ENCODE measurements around the gene SHROOM4.

The SHROOM4 gene

GRCh38 chrX:50765986-50766385, 48.0 kb downstream of the SHROOM4 start:
- H4K20me1 ChIP-seq (ENCODE audit: insufficient read depth, low read length): no peaks in the 10 kb centered on the region
- no peak overlapping the region for H3K27ac ChIP-seq (ENCODE audit: low read length)
- H2AFZ ChIP-seq (ENCODE audit: low read depth, low read length): no peak overlapping the region
- H3K9ac ChIP-seq (ENCODE audit: low read depth, low read length): no peak overlapping the region
- DNase-seq (no peak), ATAC-seq (ENCODE audit: insufficient read depth, low read depth) (no peak)
- TF ChIP-seq EZH2 (IDR thresholded peaks at IDR 0.05; ENCODE audit: borderline replicate concordance, low read depth, low read length, severe bottlenecking): no peak
- TF ChIP-seq, protein P1, sequence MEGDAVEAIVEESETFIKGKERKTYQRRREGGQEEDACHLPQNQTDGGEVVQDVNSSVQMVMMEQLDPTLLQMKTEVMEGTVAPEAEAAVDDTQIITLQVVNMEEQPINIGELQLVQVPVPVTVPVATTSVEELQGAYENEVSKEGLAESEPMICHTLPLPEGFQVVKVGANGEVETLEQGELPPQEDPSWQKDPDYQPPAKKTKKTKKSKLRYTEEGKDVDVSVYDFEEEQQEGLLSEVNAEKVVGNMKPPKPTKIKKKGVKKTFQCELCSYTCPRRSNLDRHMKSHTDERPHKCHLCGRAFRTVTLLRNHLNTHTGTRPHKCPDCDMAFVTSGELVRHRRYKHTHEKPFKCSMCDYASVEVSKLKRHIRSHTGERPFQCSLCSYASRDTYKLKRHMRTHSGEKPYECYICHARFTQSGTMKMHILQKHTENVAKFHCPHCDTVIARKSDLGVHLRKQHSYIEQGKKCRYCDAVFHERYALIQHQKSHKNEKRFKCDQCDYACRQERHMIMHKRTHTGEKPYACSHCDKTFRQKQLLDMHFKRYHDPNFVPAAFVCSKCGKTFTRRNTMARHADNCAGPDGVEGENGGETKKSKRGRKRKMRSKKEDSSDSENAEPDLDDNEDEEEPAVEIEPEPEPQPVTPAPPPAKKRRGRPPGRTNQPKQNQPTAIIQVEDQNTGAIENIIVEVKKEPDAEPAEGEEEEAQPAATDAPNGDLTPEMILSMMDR (IDR thresholded peaks at IDR 0.05; ENCODE audit: borderline replicate concordance, extremely low read depth, low read length, poor library complexity, severe bottlenecking): no peak
- H3K79me2 ChIP-seq (ENCODE audit: insufficient read depth, low read length): no peaks in the 10 kb centered on the region
- H3K27me3 ChIP-seq (ENCODE audit: insufficient read depth, low read length, poor library complexity): no peaks in the 10 kb centered on the region
- H3K9me3 ChIP-seq (ENCODE audit: insufficient read depth, low read length, severe bottlenecking): no peaks in the 10 kb centered on the region
- no peak overlapping the region for H3K4me3 ChIP-seq (ENCODE audit: low read depth in 1 of 2, low read length in 2 of 2)
- no peak overlapping the region for H3K4me2 ChIP-seq (ENCODE audit: insufficient read depth, low read length)
- no peaks in the 10 kb centered on the region for H3K36me3 ChIP-seq (ENCODE audit: insufficient read depth, low read length)
- no peaks in the 10 kb centered on the region for H3K4me1 ChIP-seq (ENCODE audit: insufficient read depth, low read length)

GRCh38 chrX:50762578-50762977, 51.4 kb downstream of the SHROOM4 start:
- Histone ChIP-seq H3K4me2 (ENCODE audit: insufficient read depth, low read length) (no peak overlapping the region), H3K27ac (ENCODE audit: low read length) (no peak overlapping the region), H3K4me1 (ENCODE audit: insufficient read depth, low read length) (no peaks in the 10 kb centered on the region), H3K79me2 (ENCODE audit: insufficient read depth, low read length) (no peaks in the 10 kb centered on the region), H4K20me1 (ENCODE audit: insufficient read depth, low read length) (no peaks in the 10 kb centered on the region), H3K9ac (ENCODE audit: low read depth, low read length) (no peak overlapping the region), H2AFZ (ENCODE audit: low read depth, low read length) (no peak overlapping the region), H3K9me3 (ENCODE audit: insufficient read depth, low read length, severe bottlenecking) (no peaks in the 10 kb centered on the region), H3K36me3 (ENCODE audit: insufficient read depth, low read length) (no peaks in the 10 kb centered on the region), H3K4me3 (ENCODE audit: low read depth in 1 of 2, low read length in 2 of 2) (no peak overlapping the region), H3K27me3 (ENCODE audit: insufficient read depth, low read length, poor library complexity) (no peaks in the 10 kb centered on the region)
- ATAC-seq (ENCODE audit: insufficient read depth, low read depth) (no peak), DNase-seq (no peak)
- TF ChIP-seq, protein P1 (IDR thresholded peaks at IDR 0.05; ENCODE audit: borderline replicate concordance, extremely low read depth, low read length, poor library complexity, severe bottlenecking): no peak
- no peak for TF ChIP-seq EZH2 (IDR thresholded peaks at IDR 0.05; ENCODE audit: borderline replicate concordance, low read depth, low read length, severe bottlenecking)

DNA sequence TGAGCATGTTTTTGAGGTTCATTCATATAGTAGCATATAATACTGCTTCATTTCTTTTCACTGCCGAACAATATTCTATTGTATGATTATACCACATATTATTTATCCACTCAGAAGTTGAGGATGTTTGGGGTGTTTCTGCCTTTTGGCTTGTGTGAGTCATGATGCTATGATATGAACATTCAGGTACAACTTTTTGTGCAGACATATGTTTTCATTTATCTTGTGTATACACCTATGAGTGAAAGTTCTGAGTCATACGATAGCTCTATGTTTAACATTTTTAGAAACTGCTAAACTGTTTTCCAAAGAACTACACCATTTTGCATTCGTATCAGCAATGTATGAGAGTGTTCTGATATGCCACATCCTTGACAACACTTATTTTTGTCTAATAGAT, 57.7 kb downstream of the SHROOM4 start:
- Histone ChIP-seq H2AFZ (ENCODE audit: low read depth, low read length) (no peak overlapping the region), H4K20me1 (ENCODE audit: insufficient read depth, low read length) (no peaks in the 10 kb centered on the region), H3K4me3 (ENCODE audit: low read depth in 1 of 2, low read length in 2 of 2) (no peak overlapping the region), H3K27ac (ENCODE audit: low read length) (no peak overlapping the region), H3K4me1 (ENCODE audit: insufficient read depth, low read length) (no peaks in the 10 kb centered on the region), H3K27me3 (ENCODE audit: insufficient read depth, low read length, poor library complexity) (no peaks in the 10 kb centered on the region), H3K4me2 (ENCODE audit: insufficient read depth, low read length) (no peak overlapping the region), H3K36me3 (ENCODE audit: insufficient read depth, low read length) (no peaks in the 10 kb centered on the region), H3K9me3 (ENCODE audit: insufficient read depth, low read length, severe bottlenecking) (no peaks in the 10 kb centered on the region), H3K9ac (ENCODE audit: low read depth, low read length) (no peak overlapping the region), H3K79me2 (ENCODE audit: insufficient read depth, low read length) (no peaks in the 10 kb centered on the region)
- ATAC-seq (ENCODE audit: insufficient read depth, low read depth) (no peak), DNase-seq (no peak)
- TF ChIP-seq, protein P1 (IDR thresholded peaks at IDR 0.05; ENCODE audit: borderline replicate concordance, extremely low read depth, low read length, poor library complexity, severe bottlenecking): no peak
- no peak for TF ChIP-seq EZH2 (IDR thresholded peaks at IDR 0.05; ENCODE audit: borderline replicate concordance, low read depth, low read length, severe bottlenecking)

- Histone ChIP-seq H4K20me1 (ENCODE audit: insufficient read depth, low read length) (no peaks in the 10 kb centered on the region), H3K9me3 (ENCODE audit: insufficient read depth, low read length, severe bottlenecking) (no peaks in the 10 kb centered on the region), H3K4me3 (ENCODE audit: low read depth in 1 of 2, low read length in 2 of 2) (no peak overlapping the region), H3K4me2 (ENCODE audit: insufficient read depth, low read length) (no peak overlapping the region), H3K27ac (ENCODE audit: low read length) (no peak overlapping the region), H2AFZ (ENCODE audit: low read depth, low read length) (no peak overlapping the region), H3K79me2 (ENCODE audit: insufficient read depth, low read length) (no peaks in the 10 kb centered on the region), H3K9ac (ENCODE audit: low read depth, low read length) (no peak overlapping the region), H3K4me1 (ENCODE audit: insufficient read depth, low read length) (no peaks in the 10 kb centered on the region), H3K27me3 (ENCODE audit: insufficient read depth, low read length, poor library complexity) (no peaks in the 10 kb centered on the region), H3K36me3 (ENCODE audit: insufficient read depth, low read length) (no peaks in the 10 kb centered on the region)
- no peak for DNase-seq
- no peak for TF ChIP-seq EZH2 (IDR thresholded peaks at IDR 0.05; ENCODE audit: borderline replicate concordance, low read depth, low read length, severe bottlenecking)
- TF ChIP-seq, protein P1 (IDR thresholded peaks at IDR 0.05; ENCODE audit: borderline replicate concordance, extremely low read depth, low read length, poor library complexity, severe bottlenecking): no peak
- no peak for ATAC-seq (ENCODE audit: insufficient read depth, low read depth)
Measured at GRCh38 chrX:50751091-50751490, 62.9 kb downstream of the SHROOM4 start.

All from DND-41 (cell line).